GM12864 (cell line): ENCODE data around the gene UACA.

Experiments used
- DNase-seq: peaks from one replicate; pipeline ENCODE4 v3.0.0-alpha.2; 2011; ENCODE audit warnings: low read depth
- H3K4me3 ChIP-seq: 2 replicates; pipeline ENCODE4 v1.5.1; 2011; ENCODE audit warnings: mild to moderate bottlenecking, low read depth, low read length, control low read depth
- TF ChIP-seq, protein P1 (sequence below): IDR thresholded peaks from 2 replicates; pipeline ENCODE4 v1.5.1; 2011; ENCODE audit warnings: low read depth, mild to moderate bottlenecking, moderate library complexity, low read length, control low read depth, inconsistent platforms; ENCODE audit errors: missing control alignments

UACA gene

GRCh38 chr15:70768257-70768883 is 5.0 kb upstream of the UACA start:
- no peak for DNase-seq
- TF ChIP-seq, protein P1, sequence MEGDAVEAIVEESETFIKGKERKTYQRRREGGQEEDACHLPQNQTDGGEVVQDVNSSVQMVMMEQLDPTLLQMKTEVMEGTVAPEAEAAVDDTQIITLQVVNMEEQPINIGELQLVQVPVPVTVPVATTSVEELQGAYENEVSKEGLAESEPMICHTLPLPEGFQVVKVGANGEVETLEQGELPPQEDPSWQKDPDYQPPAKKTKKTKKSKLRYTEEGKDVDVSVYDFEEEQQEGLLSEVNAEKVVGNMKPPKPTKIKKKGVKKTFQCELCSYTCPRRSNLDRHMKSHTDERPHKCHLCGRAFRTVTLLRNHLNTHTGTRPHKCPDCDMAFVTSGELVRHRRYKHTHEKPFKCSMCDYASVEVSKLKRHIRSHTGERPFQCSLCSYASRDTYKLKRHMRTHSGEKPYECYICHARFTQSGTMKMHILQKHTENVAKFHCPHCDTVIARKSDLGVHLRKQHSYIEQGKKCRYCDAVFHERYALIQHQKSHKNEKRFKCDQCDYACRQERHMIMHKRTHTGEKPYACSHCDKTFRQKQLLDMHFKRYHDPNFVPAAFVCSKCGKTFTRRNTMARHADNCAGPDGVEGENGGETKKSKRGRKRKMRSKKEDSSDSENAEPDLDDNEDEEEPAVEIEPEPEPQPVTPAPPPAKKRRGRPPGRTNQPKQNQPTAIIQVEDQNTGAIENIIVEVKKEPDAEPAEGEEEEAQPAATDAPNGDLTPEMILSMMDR = no peak

GRCh38 chr15:70767667-70768066 is 4.3 kb upstream of the UACA start:
- DNase-seq = no peak
- H3K4me3 ChIP-seq = no peak overlapping the region
- TF ChIP-seq, protein P1 = no peak

More at GRCh38 chr15:70768257-70768883, 5.0 kb upstream of the UACA start:
- no peak overlapping the region for H3K4me3 ChIP-seq

GRCh38 chr15:70766597-70766996 is 3.2 kb upstream of the UACA start:
- H3K4me3 ChIP-seq = no peak overlapping the region
- TF ChIP-seq, protein P1 = no peak
- DNase-seq = no peak

GRCh38 chr15:70765504-70766281 is 2.3 kb upstream of the UACA start:
- DNase-seq = no peak

DNA sequence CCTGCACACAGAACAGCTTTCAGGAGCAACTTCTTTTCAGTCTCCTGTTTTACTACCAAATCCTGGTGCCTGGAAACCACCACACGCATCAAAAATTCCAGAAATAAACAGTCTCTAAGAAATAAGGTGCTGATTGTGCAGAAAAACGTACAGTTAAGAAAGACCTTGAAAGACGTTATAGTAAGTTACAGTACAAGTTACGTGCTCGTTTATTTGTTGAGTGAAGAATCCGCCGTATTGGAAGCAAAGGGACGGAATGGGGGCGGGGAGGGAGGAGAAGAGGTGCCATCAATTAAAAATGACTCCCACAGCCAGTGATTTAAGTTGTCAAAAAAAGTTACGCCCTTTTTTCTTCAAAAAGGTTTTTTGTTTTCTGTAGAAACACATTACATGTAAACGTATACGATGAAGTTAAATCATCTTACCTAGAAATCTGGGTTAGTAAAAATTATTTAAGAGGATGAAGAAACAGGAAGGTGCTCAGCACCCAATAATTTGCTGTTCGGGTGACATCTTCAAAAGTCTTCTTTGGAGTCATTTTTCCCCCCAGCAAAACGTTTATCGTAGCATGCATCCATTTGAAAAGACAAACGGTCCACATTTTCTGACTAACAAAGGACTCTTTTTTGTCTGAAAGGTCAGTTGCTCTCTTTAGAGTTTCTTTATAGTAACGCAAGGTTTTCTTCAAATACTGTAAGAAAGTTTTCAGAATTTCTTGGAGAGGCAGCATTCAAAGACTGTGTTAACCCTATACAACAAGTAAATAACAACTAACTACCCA is 782 bp upstream of the UACA start:
- H3K4me3 ChIP-seq = peak overlapping the region; percentile 54
- no peak for DNase-seq
- TF ChIP-seq, protein P1 = no peak

More at GRCh38 chr15:70765504-70766281, 2.3 kb upstream of the UACA start:
- TF ChIP-seq, protein P1 = no peak
- no peak overlapping the region for H3K4me3 ChIP-seq

DNA sequence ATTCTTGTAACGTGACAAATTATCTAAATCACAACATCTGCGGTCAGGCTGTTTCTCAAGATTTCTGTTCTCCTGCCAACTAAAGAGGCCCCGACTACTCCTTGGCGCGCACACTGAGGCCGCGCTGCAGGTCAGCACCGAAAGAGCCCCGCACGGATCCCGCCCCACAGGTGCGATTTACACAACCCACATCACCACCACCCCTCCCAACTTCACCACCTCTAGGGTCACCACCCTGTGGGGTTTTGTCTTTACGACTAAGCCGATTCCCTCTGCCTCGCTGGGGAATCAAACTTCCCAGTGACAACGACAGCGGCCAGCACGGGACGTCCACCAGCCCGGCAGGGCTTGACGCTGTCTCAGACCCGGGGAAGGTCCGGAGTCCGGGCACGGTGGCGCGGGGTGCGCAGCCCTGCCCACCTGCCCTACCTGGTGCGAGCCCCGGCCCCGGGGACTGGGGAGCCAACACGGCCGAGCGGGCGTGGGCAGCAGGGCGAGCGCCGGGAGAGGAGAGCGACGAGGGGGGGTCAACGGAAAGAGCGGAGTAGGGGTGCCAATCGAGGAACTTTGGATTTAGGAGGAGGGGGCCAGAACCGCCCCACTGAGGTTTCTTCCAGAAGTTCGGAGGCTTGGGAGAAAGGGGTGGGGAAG is 764 bp downstream of the UACA start:
- peak overlapping the region; percentile 54 for H3K4me3 ChIP-seq
- TF ChIP-seq, protein P1 = no peak
- DNase-seq = no peak
